GM12891 (cell line): ENCODE data around the gene RASIP1.
"Not testable (repeated sequence)": the region's sequence is repeated elsewhere in the genome, so short reads cannot be mapped to it uniquely, and the experiment has no call there.

Source experiments
- DNase-seq: peaks from one replicate; pipeline ENCODE4 v3.0.0; 2011; ENCODE audit warnings: low spot score; ENCODE audit not compliant: insufficient read length
- FAIRE-seq: peaks from 2 replicates; lab custom pipeline; 2011; peaks lifted over from hg19 to GRCh38; lab: Jason Lieb, UNC
- PAX5 ChIP-seq: IDR thresholded peaks from 2 replicates; pipeline ENCODE4 v1.6.1; 2011; ENCODE audit warnings: low read length, moderate library complexity, mild to moderate bottlenecking; ENCODE audit not compliant: insufficient read depth, severe bottlenecking
- POLR2A ChIP-seq: IDR thresholded peaks from 2 replicates; pipeline ENCODE4 v1.6.1; 2011; ENCODE audit warnings: low read depth, low read length, control low read depth
- POLR2AphosphoS5 ChIP-seq: IDR thresholded peaks from 2 replicates; pipeline ENCODE4 v1.6.1; 2011; ENCODE audit warnings: low read depth, low read length, control low read depth
- POU2F2 ChIP-seq: IDR thresholded peaks from 2 replicates; pipeline ENCODE4 v1.6.1; 2011; ENCODE audit warnings: low read depth, mild to moderate bottlenecking, control low read depth, low read length, moderate library complexity
- SPI1 ChIP-seq: IDR thresholded peaks from 2 replicates; pipeline ENCODE4 v1.6.1; 2011; ENCODE audit warnings: low read depth, low read length, control low read depth
- TAF1 ChIP-seq: IDR thresholded peaks from 2 replicates; pipeline ENCODE4 v1.6.1; 2011; ENCODE audit warnings: low read depth, low read length, control low read depth

Gene RASIP1

GRCh38 chr19:48702701-48703100 lies 37.7 kb downstream of the RASIP1 start:
- DNase-seq (no peak), FAIRE-seq (no peak)
- TF ChIP-seq POU2F2 (no peak), TAF1 (no peak)

GRCh38 chr19:48698046-48698445 lies 42.4 kb downstream of the RASIP1 start:
- DNase-seq (no peak), FAIRE-seq (no peak)
- TF ChIP-seq POLR2A = no peak
- no peak for TF ChIP-seq POU2F2
- TF ChIP-seq TAF1 = no peak
- TF ChIP-seq PAX5 = no peak
- TF ChIP-seq SPI1 = no peak
- no peak for TF ChIP-seq POLR2AphosphoS5

GRCh38 chr19:48696353-48697010 lies 43.9 kb downstream of the RASIP1 start:
- TF ChIP-seq PAX5 (no peak), SPI1 (no peak), POLR2A (no peak), TAF1 (no peak), POLR2AphosphoS5 (no peak), POU2F2 (no peak)
- FAIRE-seq = no peak
- no peak for DNase-seq

GRCh38 chr19:48695743-48696352 lies 44.6 kb downstream of the RASIP1 start, which contains the start of gene FUT2:
FUT2 (plus strand) TSS chr19:48695971; CDS start chr19:48702957, 6,986 bp downstream.
- DNase-seq = no peak
- FAIRE-seq = no peak
- no peak for TF ChIP-seq PAX5
- no peak for TF ChIP-seq POLR2A
- no peak for TF ChIP-seq POLR2AphosphoS5
- TF ChIP-seq POU2F2 = no peak
- TF ChIP-seq TAF1 = no peak
- TF ChIP-seq SPI1 = no peak

- DNase-seq, FAIRE-seq: not testable (repeated sequence)
These were observed 46.8 kb downstream of the RASIP1 start for GRCh38 chr19:48693629-48694028.

GRCh38 chr19:48689449-48689848 lies 51.0 kb downstream of the RASIP1 start:
- no peak for TF ChIP-seq POLR2AphosphoS5
- DNase-seq (no peak), FAIRE-seq (no peak)

GRCh38 chr19:48687776-48688175 lies 52.6 kb downstream of the RASIP1 start:
- DNase-seq (no peak), FAIRE-seq (no peak)
- TF ChIP-seq POLR2A (no peak), TAF1 (no peak), SPI1 (no peak), PAX5 (no peak), POLR2AphosphoS5 (no peak), POU2F2 (no peak)

GRCh38 chr19:48686637-48687036 lies 53.8 kb downstream of the RASIP1 start:
- DNase-seq, FAIRE-seq: not testable (repeated sequence)

GRCh38 chr19:48686088-48686487 lies 54.3 kb downstream of the RASIP1 start:
- TF ChIP-seq PAX5 = no peak
- TF ChIP-seq TAF1 = no peak
- no peak for TF ChIP-seq POU2F2
- TF ChIP-seq SPI1 = no peak
- no peak for TF ChIP-seq POLR2A
- no peak for TF ChIP-seq POLR2AphosphoS5
- FAIRE-seq = no peak
- DNase-seq = no peak

GRCh38 chr19:48685583-48685982 lies 54.8 kb downstream of the RASIP1 start:
- FAIRE-seq = no peak
- TF ChIP-seq SPI1 (no peak), POU2F2 (no peak), PAX5 (no peak), POLR2AphosphoS5 (no peak), POLR2A (no peak), TAF1 (no peak)

More at GRCh38 chr19:48685583-48685982, 54.8 kb downstream of the RASIP1 start:
- DNase-seq = no peak
